ENCODE data around the gene KRTAP10-6. TPM values are rescaled to one million over a fixed set of nuclear protein-coding genes. Genes with fewer than 3 reads are reported as not detected.
"Not testable (repeated sequence)": the region's sequence is repeated elsewhere in the genome, so short reads cannot be mapped to it uniquely, and the experiment has no call there.

Gene KRTAP10-6
- total RNA-seq, result not detected

- DNase-seq (ENCODE audit: low spot score), result no peak
Measured at GRCh38 chr21:44592446-44593311, at the start of gene KRTAP10-6. Gene KRTAP10-6, minus strand, starts transcription at chr21:44592505. Its CDS starts 21 bp downstream, at chr21:44592484.

- DNase-seq (ENCODE audit: low spot score), result no peak
Measured at GRCh38 chr21:44640761-44641160, 48.5 kb upstream of the KRTAP10-6 start.

- no peak for DNase-seq (ENCODE audit: low spot score)
Measured at GRCh38 chr21:44639331-44639655, 47.0 kb upstream of the KRTAP10-6 start.

- not testable (repeated sequence) for DNase-seq (ENCODE audit: low spot score)
Measured at GRCh38 chr21:44638506-44639330, 46.4 kb upstream of the KRTAP10-6 start.

DNA sequence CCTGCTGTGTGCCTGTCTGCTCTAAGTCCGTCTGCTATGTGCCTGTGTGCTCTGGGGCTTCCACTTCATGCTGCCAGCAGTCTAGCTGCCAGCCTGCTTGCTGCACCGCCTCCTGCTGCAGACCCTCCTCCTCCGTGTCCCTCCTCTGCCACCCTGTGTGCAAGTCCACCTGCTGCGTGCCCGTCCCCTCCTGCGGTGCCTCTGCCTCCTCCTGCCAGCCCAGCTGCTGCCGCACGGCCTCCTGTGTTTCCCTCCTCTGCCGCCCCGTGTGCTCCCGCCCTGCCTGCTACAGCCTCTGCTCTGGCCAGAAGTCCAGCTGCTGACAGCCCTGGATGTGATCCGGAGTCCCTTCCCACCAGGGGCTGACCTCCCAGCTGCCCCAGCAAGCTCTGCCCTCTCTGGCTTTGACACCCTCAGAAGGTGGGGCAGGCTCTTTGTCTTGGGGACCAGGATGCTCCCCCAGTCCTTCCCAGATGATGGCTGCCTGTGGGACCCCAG lies 45.6 kb upstream of the KRTAP10-6 start:
- DNase-seq (ENCODE audit: low spot score), result not testable (repeated sequence)

GRCh38 chr21:44637018-44637850 lies 44.9 kb upstream of the KRTAP10-6 start, which contains the start of gene KRTAP10-10:
Gene KRTAP10-10, plus strand, starts transcription at chr21:44637356. Its CDS starts 62 bp downstream, at chr21:44637418.
- DNase-seq (ENCODE audit: low spot score), result no peak

GRCh38 chr21:44636209-44637017 lies 44.1 kb upstream of the KRTAP10-6 start:
- no peak for DNase-seq (ENCODE audit: low spot score)

DNA sequence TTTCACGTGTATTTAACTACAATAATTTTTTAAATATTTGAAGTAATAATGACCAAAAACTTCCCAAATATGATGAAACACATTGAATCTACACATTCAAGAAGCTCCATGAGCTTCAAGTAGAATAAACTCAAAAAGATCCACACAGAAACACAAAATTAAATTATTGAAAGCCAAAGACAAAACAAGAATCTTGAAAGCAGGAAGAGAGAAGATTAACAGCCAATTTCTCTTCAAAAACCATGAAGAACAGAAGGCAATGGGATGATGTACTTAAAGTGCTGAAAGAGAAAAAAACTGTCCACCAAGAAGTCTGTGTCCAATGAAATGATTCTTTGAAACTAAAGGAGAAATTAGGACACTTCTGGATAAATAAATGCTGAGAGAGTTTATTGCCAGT lies 39.8 kb upstream of the KRTAP10-6 start:
- DNase-seq (ENCODE audit: low spot score), result no peak

DNA sequence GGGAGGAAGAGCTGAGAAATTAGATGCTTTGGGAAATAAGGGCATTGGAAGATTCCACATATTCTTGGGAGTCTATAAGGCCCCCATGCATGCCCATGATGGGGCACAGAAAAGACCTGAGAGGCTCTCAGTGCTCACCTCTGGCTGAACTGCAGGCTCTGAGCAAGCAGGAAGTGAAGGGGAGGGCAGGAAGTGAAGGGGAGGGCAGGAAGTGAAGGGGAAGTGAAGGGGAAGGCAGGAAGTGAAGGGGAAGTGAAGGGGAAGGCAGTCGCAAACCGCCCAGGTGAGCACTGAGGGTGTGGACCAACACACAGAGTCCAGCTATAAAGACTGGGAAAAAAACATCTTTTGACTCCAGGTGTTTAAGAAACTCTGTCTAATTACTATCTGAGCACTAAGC lies 38.1 kb upstream of the KRTAP10-6 start:
- DNase-seq (ENCODE audit: low spot score), result no peak

- DNase-seq (ENCODE audit: low spot score), result no peak
Measured at GRCh38 chr21:44628707-44629391, 36.5 kb upstream of the KRTAP10-6 start.

DNA sequence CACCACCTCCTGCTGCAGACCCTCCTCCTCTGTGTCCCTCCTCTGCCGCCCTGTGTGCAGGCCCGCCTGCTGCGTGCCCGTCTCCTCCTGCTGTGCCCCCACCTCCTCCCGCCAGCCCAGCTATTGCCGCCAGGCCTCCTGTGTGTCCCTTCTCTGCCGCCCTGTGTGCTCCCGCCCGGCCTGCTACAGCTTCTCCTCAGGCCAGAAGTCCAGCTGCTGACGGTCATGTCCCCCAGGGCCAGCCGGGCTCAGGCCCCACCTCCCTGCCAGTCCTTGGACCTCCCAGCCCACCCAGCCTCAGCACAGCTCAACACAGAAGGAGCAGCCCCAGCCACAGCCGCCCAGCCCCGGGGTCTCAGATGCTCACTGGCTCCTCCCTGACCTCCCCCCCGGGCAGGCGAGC lies 35.5 kb upstream of the KRTAP10-6 start:
- peak; percentile 39 for DNase-seq (ENCODE audit: low spot score)

GRCh38 chr21:44627181-44627822 lies 35.0 kb upstream of the KRTAP10-6 start:
- not testable (repeated sequence) for DNase-seq (ENCODE audit: low spot score)

GRCh38 chr21:44626673-44627143 lies 34.4 kb upstream of the KRTAP10-6 start, which contains the start of gene KRTAP10-9:
Gene KRTAP10-9, plus strand, starts transcription at chr21:44627093. Its CDS starts 79 bp downstream, at chr21:44627172.
- no peak for DNase-seq (ENCODE audit: low spot score)

DNA sequence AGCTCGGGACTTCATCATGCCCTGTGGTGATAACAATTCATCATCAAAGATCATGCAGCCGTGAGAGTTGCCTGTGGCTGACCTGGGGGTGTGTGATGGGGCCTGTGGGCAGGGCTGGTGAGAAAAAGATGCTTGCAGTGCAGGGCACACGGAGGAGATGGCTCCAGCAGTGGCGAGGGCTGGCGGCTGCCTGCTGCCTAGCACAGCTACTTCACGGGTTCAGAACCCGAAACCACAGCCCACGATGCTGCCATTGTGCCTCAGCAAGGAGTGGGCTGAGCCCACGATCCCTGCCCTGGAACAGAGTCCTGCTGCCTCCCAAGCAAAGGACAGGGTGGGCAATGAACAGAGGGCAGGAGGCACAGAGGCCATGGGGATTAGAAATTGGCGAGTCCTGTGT lies 34.0 kb upstream of the KRTAP10-6 start:
- no peak for DNase-seq (ENCODE audit: low spot score)

- DNase-seq (ENCODE audit: low spot score), result no peak
Measured at GRCh38 chr21:44625756-44626155, 33.5 kb upstream of the KRTAP10-6 start.

DNA sequence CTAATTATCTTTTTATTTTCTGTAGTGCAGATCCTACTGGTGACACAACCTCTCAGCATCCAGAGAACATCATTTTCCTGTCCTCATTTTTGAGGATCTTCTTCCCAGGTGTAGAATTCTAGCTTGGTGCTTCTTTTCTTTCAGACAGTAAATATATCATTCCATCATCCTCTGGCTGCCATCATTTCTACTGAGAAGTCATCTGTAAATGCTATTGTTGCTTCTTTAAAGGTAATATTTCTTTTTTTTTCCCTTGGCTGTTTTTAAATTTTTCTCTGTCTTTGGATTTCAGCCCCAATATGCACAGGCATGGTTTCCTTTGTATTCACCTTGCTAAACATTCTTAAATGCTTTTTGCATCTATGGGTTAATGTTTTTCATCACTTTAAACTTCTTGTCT lies 31.3 kb upstream of the KRTAP10-6 start:
- no peak for DNase-seq (ENCODE audit: low spot score)

- no peak for DNase-seq (ENCODE audit: low spot score)
Measured at GRCh38 chr21:44619886-44620285, 27.6 kb upstream of the KRTAP10-6 start.

DNA sequence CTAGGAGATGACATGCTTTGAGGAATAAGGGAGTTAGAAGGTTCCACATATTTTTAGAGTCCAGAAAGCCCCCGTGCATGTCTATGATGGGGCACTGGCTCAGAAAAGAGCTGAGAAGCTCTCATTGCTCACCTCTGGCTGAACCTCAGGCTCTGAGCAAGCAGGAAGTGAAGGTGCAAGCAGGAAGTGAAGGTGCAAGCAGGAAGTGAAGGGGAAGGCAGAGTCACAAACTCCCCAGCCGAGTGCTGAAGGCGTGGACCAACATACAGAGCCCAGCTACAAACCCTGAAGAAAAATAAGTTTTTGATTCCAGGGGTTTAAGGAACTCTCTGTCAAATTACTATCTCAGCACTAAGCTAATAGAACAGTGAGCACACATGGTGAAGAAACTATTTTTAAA lies 26.6 kb upstream of the KRTAP10-6 start:
- no peak for DNase-seq (ENCODE audit: low spot score)

- DNase-seq (ENCODE audit: low spot score), result no peak
Measured at GRCh38 chr21:44618504-44618903, 26.2 kb upstream of the KRTAP10-6 start.

Data from ureter (tissue), 1 donor.